AG04450 (cell line): Measurements from ENCODE around the gene FALEC. TPM values are rescaled to one million over a fixed set of nuclear protein-coding genes. Genes with fewer than 3 reads are reported as not detected.

ENCODE experiments used
- CTCF ChIA-PET: fragments of 300-600, 350-600 bp; formaldehyde crosslinking; extraction: SDS; loops from one replicate; lab custom pipeline; 2022; ENCODE audit warnings: antibody characterized with exemption, inconsistent platforms; lab: Charles Lee
- POLR2A ChIA-PET: fragments of 350-600 bp; formaldehyde crosslinking; extraction: SDS; loops from one replicate; lab custom pipeline; 2021; ENCODE audit warnings: antibody characterized with exemption, inconsistent platforms; lab: Yijun Ruan, JAX
- DNase-seq: peaks from one replicate; pipeline ENCODE4 v3.0.0-alpha.2; 2011; ENCODE audit warnings: low read depth, low spot score
- H3K27ac ChIP-seq: one replicate; pipeline ENCODE4 v1.5.1; 2012; ENCODE audit warnings: low read depth, low read length, control low read depth
- H3K27me3 ChIP-seq: one replicate; pipeline ENCODE4 v1.6.0; 2012; ENCODE audit warnings: low read length; ENCODE audit not compliant: control insufficient read depth, insufficient read depth
- H3K4me3 ChIP-seq: 2 replicates; pipeline ENCODE4 v1.5.1; 2011; ENCODE audit warnings: mild to moderate bottlenecking, low read depth, low read length, control low read depth
- H3K9me3 ChIP-seq: 2 replicates; pipeline ENCODE4 v1.5.1; 2012; ENCODE audit warnings: low read length; ENCODE audit not compliant: control insufficient read depth, insufficient read depth
- polyA plus RNA-seq: library from polyadenylated mRNA; depleted of rRNA; stranded (reverse); fragments of >200 nt; gene quantifications from 2 replicates; pipeline ENCODE4 v1.2.3, GENCODE V29; 2011
- TF ChIP-seq, protein P1 (sequence below): IDR thresholded peaks from 2 replicates; pipeline ENCODE4 v1.5.1; 2011; ENCODE audit warnings: low read depth, low read length, control low read depth, inconsistent platforms

FALEC gene
- polyA plus RNA-seq, 1 experiment, result not detected

DNA sequence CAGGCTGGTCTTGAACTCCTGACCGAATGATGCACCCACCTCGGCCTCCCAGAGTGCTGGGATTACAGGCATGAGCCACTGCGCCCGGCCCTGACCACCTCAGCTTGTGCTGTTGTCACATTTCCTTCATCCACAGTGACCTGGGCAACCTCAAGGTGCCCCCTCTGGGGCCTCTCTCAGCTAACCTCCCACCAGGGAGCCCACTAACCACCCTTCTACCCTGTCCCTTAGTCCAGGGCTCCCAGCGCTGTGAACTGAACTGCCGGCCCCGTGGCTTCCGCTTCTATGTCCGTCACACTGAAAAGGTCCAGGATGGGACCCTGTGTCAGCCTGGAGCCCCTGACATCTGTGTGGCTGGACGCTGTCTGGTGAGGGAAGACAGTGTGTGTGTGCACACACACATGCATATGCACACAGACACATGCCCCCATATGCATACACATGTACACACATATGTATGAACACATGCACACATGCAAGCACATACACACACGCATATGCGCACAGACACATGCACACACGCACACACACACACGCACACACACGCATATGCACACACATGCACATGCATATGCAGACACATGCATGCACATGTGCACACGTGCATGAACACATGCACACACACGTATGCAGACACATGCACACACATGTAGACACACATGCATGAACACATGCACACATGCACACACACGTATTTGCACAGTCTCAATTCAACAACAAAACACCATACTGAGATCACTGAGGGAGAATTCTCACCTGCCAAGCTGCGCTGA, 39.8 kb downstream of the FALEC start:
- POLR2A ChIA-PET, result interaction anchor here (1.2 kb wide), 1 partner anchor 24 kb away, joined by 4 read pairs; the partner anchor contains the start of gene MCL1
- DNase-seq, result no peak

DNA sequence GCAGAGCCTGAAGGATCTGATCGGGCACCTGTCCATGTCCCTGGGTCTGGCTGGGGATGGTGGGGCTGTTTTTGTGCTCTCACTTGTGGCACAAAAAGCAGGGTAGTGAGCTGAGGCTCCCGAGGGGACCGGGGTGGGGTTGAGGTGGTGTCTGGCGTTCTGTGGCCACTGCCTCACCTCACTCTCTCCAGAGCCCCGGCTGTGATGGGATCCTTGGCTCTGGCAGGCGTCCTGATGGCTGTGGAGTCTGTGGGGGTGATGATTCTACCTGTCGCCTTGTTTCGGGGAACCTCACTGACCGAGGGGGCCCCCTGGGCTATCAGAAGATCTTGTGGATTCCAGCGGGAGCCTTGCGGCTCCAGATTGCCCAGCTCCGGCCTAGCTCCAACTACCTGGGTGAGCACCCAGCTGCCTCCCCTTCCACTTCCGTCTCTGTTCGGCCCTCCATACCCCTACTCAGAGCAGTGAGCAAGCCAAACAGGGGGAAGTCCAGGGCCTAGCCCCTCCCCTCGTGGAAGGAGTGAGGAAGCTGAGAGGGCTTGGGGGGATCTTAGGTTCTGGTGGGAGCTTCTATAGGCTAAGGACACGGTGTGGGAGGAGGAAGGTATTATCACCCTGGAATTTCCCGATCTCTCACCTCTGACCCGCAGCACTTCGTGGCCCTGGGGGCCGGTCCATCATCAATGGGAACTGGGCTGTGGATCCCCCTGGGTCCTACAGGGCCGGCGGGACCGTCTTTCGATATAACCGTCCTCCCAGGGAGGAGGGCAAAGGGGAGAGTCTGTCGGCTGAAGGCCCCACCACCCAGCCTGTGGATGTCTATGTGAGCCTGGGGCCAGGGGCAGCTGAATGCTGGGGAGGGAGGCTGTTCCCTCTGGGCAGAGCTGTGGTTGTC, 40.7 kb downstream of the FALEC start:
- DNase-seq, result no peak
- no peaks in the 10 kb centered on the region for H3K27me3 ChIP-seq
- TF ChIP-seq, protein P1, sequence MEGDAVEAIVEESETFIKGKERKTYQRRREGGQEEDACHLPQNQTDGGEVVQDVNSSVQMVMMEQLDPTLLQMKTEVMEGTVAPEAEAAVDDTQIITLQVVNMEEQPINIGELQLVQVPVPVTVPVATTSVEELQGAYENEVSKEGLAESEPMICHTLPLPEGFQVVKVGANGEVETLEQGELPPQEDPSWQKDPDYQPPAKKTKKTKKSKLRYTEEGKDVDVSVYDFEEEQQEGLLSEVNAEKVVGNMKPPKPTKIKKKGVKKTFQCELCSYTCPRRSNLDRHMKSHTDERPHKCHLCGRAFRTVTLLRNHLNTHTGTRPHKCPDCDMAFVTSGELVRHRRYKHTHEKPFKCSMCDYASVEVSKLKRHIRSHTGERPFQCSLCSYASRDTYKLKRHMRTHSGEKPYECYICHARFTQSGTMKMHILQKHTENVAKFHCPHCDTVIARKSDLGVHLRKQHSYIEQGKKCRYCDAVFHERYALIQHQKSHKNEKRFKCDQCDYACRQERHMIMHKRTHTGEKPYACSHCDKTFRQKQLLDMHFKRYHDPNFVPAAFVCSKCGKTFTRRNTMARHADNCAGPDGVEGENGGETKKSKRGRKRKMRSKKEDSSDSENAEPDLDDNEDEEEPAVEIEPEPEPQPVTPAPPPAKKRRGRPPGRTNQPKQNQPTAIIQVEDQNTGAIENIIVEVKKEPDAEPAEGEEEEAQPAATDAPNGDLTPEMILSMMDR, result no peak
- CTCF ChIA-PET, result interaction anchor here (0.5 to 1.2 kb wide), 2 partner anchors 17 to 23 kb away, joined by 4 to 7 read pairs; no protein-coding TSS in a partner anchor
- no peak overlapping the region for H3K4me3 ChIP-seq
- POLR2A ChIA-PET, result interaction anchor here (1.2 kb wide), 1 partner anchor 23 kb away, joined by 4 read pairs; the partner anchor contains the start of gene MCL1
- H3K9me3 ChIP-seq, result no peaks in the 10 kb centered on the region; the same call in 1 of the 2 replicates
- no peak overlapping the region for H3K27ac ChIP-seq

More for the DNA sequence above, 39.8 kb downstream of the FALEC start:
- Histone ChIP-seq H3K9me3 (no peaks in the 10 kb centered on the region; the same call in 1 of the 2 replicates), H3K4me3 (no peak overlapping the region), H3K27ac (no peak overlapping the region), H3K27me3 (no peaks in the 10 kb centered on the region)
- TF ChIP-seq, protein P1, result no peak
- CTCF ChIA-PET, result no interaction called here

DNA sequence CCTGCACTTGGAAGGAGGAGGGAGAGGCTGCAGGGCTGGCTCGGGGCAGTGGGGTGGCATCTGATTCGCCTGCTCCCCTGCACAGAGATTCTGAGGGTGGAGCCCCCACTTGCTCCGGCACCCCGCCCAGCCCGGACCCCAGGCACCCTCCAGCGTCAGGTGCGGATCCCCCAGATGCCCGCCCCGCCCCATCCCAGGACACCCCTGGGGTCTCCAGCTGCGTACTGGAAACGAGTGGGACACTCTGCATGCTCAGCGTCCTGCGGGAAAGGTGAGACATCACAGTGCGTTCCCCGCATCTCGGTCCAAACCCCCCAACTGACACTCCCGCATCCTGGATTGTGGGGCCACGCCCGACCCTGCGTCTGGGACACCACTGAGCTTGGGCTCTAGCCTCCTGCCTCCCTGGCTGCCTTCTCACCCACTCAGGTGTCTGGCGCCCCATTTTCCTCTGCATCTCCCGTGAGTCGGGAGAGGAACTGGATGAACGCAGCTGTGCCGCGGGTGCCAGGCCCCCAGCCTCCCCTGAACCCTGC, 41.6 kb downstream of the FALEC start:
- Histone ChIP-seq H3K4me3 (no peak overlapping the region), H3K27ac (no peak overlapping the region), H3K9me3 (no peaks in the 10 kb centered on the region; the same call in 1 of the 2 replicates), H3K27me3 (no peaks in the 10 kb centered on the region)
- DNase-seq, result no peak
- ChIA-PET POLR2A (interaction anchor here (0.6 kb wide), 1 partner anchor 71 kb away, joined by 4 read pairs; no protein-coding TSS in a partner anchor), CTCF (interaction anchor here (1.2 kb wide), 1 partner anchor 24 kb away, joined by 4 read pairs; no protein-coding TSS in a partner anchor)
- TF ChIP-seq, protein P1, result no peak

DNA sequence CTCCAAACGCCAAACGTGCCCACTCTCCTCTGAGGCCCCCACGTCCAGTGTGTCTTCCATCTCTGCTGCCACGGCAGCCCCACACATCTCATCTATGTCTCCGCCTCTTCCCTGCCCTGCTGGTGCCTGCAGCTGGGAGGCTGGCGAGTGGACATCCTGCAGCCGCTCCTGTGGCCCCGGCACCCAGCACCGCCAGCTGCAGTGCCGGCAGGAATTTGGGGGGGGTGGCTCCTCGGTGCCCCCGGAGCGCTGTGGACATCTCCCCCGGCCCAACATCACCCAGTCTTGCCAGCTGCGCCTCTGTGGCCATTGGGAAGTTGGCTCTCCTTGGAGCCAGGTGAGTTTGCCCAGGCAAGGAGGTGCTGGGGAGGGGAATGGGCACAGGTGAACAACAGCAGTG, 42.3 kb downstream of the FALEC start:
- POLR2A ChIA-PET, result interaction anchor here (0.6 to 0.7 kb wide), 2 partner anchors 15 to 72 kb away, joined by 4 to 12 read pairs; no protein-coding TSS in a partner anchor
- DNase-seq, result no peak
- Histone ChIP-seq H3K9me3 (no peaks in the 10 kb centered on the region; the same call in 1 of the 2 replicates), H3K27ac (no peak overlapping the region), H3K27me3 (no peaks in the 10 kb centered on the region), H3K4me3 (no peak overlapping the region)
- CTCF ChIA-PET, result interaction anchor here (0.9 kb wide), 1 partner anchor 15 kb away, joined by 3 read pairs; no protein-coding TSS in a partner anchor
- TF ChIP-seq, protein P1, result no peak
